Inflammatory macrophage treated with lipopolysaccharide for 4 hours (primary cell): ENCODE data around the gene SCD5.

ENCODE experiments used
- DNase-seq: peaks from one replicate; pipeline ENCODE4 v3.0.0-alpha.2; 2020

Gene SCD5

DNA sequence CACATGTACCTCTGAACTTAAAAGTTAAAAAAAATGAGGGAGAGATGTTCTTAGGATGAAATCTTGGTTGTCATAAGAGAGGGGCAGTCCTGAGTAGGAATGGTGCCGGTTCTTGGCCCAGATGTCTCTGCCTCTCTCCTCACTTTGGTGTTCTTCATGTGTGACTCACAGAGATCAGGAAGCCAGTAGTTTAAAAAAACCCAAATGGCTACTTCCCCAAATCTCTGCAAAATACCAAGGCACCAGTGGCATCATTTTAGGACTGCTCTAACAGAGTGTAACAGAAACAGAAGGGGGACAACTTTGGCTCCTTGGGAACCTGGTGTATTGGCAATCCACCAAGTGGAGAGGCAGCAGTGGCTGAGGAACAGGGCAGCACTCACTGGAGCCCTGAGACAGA lies 116.8 kb downstream of the SCD5 start:
- DNase-seq, result peak; percentile 27

DNA sequence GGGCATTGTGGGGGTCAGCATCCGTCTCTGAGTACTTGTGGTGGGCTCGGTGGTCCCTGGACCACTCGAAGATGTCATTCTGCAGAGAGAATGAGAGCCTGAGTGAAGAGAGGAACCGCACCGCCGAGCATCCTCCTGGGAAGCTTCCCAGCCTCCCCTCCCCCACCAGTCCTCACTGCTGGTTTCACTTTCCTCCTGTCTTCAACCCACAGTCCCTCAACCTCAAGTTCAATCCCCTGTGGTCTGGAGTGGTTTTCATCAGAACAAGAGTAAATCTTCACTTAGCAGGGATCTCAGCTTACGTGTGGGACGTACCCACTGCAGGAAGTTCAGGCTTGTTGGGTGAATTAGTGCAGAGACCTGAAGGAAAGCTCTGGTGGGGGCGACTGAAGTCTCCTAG lies 117.8 kb downstream of the SCD5 start:
- DNase-seq, result peak; percentile 9

DNA sequence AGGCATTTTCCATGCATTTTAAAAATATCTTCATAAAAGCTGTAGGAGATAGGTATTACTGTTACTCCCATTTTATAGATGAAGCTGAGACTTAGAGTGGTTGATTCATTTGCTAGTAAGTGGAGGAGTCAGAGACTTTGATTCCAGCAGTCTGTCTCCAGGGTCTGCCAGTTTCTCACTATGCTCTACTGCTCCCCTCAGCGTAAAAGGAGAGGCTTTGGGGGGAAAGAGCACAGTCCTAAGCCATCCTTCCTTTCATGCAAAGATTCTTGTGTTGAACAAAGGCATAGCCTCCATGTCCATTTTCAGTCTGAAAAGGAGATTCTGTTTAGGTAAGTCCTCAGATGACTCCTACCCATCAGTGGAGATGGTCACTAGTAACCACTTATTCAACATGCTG lies 119.1 kb downstream of the SCD5 start:
- DNase-seq, result no peak

DNA sequence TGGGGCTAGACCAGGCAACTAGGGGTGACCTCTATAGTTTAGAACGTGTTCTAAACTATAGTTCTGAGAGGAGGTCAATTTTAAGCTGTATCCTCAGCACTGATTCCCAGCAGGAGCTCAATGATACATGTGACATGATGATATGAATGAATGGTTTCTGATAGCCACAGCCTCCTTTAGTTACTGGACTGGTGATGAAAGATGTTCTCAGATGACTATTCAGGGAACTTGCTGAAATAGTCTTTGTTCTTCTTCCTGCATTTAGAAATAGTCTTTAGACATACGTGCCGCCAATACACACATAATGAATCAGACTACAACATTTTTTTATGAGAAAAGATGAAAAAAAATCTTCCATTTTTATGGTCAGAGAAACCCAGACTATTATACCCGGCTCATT lies 120.5 kb downstream of the SCD5 start:
- peak; percentile 56 for DNase-seq

DNA sequence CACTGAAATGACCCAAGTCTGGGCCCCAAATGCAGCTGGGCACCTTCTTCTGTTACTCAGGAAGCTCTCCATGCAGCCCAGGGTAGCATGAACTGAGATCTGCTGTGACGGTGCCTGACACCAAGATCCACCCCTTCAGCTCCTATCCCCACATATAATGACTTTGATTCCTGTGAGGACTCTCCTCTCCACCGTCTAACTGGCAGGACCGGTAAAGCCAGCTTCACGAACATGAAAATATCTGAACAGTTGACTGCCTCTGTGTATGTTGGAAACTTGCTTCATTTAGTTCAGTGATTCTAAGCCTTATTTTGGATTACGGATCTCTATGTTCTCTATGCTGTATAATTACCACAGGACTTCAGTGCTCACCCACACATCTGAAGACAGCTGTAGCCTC lies 121.3 kb downstream of the SCD5 start:
- no peak for DNase-seq

DNA sequence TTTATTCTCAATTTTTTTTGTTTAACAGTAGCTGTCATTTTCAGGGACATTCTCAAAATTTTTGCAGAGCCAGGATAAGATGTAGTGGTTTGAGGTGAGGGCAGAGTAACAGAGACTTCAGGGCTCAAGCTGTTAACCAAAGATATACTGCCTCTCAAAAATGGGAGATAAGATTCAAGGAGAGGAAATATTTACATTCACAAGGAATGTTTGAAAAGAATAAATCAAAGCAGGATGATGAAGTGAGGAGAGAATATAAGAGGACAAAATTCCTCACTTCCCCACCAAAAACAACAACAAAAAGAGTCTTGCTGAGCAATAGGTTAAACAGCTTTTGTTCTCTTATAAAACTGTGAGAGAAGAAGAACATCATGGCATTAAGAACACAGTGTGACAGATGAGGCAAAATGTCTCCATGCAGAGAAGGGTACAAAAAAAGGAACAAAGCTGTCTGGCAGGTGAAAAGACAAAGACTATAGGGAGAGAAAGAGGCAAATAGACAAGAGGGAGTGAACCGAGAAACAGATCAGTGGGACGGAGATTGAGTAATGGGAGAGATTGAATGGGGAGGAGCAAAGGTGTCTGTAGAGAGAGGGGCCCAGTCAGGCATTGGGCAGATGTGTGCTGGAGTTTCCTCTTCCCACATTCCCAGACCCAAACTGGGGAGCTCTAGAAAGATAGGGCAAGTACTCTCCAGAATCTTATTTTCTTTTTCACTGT lies 130.7 kb downstream of the SCD5 start:
- no peak for DNase-seq

DNA sequence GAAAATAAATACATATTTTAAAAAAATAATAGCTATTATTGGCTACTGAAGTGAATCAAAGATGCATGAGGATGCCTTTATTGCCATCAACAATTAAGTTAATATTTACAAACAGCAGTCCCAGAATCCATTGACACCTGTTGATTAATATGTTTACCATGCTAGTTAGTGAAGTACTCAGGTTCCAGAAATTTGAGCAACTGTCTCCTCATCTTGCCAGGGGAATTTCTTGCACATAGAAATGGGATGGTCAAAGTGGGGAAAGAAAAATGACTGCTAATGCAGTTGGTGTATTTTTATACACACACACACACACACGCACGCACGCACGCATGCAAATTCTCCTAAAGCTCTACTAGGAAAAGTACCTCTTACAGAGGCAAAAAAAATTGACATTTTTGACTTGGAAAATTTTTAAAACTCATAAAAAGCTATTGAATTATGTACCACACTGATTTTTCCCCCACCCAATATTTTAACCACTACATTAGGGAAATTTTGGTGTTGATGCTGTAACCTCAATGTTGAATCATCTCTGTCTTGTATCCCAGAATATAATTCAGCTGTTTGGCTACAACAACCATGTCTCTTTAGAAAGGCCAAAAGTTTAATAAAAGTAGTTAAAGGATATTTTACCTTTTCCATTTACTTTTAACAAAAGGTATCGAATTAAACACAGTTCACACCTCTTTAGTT lies 131.5 kb downstream of the SCD5 start:
- no peak for DNase-seq

DNA sequence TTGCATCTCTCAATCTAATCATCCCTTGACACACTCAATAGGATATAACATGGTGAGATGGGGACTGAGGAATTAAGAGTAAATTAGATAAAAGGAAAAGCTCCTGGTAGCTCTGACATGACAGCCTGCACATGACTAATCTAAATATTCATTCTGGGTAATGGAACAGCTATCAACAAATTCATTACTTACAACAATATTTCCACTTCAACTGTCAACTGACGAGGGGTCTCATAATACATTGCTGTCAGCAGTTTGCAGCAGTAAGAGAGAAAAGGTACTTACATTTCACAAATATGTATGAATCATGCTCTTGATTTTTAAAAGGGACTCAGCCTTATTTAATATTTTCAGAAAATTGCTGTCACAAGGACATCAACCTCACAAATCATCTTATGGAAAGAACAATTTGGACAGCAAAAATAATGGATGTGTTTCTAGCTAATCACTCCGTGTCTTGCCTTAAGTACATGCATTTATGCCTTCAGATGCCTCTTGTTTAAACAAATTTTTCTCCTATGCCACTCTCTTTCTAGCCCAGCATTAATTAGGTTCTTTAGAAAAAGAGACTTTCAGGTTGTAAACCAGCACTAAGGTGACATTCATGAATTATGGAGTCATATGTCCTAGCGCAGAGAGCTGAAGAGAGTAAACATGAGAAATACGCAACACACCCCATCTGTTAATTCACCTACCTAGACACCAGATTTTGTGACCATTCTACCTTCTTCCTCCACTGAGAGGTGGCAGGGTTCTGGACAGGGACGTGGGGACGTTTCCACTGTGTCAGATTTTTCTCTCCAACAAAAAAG lies 137.2 kb downstream of the SCD5 start:
- DNase-seq, result no peak

DNA sequence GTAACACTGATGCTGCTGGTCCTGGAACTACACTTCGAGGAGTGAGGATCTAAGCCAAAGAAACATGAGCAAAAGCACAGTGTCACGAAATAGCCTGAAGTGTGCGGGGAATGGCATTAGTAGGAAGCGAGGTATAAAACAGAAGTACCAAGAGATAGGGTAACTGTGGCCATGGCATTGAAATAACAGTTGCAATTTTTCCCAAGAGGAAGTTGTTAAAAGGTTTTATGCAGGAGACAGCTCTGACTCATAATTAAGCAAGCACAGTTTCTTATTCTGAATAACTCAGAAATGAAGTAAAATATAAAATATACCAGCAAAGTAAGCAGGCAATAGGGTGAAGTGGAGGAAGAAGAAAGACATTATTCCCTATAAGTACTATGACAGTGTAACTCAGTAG lies 146.5 kb downstream of the SCD5 start:
- peak; percentile 88 for DNase-seq

DNA sequence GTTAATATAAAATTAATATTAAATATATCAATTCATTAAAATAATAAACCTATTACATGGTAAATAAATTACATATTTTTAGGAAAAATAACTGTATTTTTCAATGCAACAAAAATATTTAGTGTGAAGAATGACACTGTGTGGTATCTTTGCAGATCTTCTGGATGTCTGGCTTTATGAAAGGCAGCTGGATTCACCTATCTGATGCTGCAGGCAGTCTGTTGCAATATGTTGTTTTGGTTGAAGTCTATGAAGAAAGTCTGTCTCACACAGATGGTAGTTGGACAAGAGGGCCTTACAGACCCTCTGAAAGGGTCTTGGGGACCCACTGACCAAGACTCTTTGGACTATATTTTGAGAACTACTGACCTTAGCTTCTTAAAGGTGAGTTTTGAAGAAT lies 147.7 kb downstream of the SCD5 start:
- no peak for DNase-seq

DNA sequence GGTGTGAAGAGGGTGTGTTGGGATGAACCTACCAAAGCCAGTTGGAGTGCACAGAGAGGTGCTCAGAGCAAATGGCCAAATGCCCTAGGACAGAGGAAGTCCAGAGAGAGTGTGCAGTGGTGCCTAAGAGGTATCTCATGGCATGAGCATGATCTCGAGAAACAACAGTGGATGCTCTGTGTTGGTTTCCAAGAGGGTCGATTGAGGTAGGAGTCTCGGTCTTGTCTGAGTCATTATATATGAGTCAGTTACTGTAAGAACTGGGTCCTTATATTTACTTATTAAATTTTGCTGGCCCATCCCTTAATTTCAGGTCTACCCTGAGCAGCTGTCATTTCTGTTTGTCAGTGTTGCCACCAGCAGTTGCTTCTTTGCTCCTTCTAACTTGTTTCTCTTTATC lies 150.2 kb downstream of the SCD5 start:
- no peak for DNase-seq

DNA sequence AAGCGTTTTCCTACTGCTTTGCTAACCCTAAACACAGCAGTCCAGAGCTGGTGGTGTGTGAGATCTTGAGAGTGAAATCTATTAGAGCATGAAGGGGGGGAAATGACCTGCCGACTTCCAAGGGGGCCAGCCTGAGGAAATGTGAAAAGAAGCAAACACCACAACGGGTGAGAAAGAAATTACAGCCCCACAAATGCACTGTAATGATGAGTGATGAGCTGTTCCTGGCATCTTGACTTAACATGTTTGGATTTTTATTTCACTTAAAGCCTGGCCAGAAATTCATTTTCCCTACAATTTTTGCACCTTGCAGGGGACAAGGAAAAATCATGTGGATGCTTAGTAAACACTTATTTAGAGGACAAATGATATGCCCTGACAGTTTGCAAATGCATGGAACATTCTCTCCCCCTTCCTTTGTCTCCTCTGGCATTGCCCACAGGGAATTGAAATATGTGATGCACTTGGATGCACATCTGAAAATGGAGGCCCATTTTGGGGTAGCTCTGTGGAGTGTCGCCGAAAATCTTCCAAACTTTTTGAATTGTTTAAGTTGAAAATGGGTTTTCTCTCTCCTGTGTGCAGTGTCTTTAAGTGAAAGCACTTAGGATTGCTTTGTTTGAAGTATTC lies 152.5 kb downstream of the SCD5 start:
- DNase-seq, result no peak

DNA sequence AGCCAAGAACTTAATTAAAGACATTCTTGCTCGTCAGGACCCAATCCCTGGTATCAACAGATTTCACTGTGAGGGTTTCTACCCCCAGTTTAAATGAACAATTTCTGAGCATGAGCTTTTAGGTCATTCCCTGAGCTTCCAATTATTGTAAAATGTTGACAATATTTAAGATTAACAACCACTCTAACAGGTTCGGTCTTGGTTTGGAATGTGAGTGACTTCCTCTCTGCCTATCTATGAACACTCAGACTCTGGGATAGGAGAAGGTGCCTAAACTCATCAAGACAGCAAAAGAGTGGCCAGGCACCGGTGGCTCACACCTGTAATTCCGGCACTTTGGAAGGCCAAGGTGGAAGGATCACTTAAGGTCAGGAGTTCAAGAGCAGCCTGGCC lies 153.9 kb downstream of the SCD5 start:
- no peak for DNase-seq

DNA sequence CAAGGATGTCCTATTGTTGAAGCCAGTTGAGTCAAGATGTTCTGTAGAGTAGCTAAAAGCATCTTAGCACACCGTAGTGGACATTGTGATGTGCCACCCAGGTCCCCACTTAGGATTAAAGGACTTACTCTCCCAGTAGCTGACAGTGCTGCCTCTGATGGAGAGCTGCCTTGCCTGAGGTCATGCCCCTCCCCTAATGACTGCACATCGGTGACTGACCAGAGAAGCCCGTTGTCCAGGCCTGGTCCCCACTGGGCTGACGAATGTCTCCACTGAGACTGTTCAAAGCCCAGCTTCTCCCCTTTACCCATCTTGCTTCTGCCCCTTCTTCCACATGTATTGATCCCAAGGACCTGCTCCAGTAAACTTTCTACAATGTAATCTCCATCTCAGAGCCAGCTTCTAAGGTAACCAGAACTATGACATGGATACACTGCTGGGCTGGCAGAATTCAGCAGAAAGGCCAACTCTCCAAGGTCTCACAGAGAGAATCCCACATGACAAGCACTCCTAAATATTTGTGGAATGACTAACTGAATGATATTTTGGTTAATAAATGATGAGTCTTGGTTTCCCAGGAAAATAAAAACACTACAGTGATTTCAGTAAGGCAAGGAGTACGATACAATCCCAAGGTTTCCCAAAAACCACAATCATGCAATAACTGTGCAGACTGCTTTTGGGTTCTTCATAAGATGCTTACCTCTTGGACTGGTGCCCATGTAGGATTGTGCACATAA lies 154.4 kb downstream of the SCD5 start:
- DNase-seq, result no peak

DNA sequence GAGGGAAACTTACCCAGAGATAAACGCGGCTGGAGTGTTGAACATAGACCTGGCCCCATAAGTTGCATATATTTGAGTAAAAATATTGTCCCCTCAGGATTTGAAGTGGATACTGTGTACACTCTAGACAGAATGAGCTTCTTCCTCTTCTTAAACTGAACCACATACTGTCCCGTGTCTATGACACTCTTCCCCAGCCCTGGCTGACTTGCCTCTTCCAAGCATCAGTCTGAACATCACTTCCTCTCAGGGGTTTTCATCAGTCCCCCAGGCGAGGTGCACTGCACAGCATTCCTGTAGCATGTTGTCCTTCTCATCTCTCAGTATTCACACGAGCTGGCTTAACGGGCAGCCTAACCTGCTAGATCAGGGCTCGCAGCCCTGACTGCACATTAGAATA lies 156.3 kb downstream of the SCD5 start:
- peak; percentile 81 for DNase-seq

DNA sequence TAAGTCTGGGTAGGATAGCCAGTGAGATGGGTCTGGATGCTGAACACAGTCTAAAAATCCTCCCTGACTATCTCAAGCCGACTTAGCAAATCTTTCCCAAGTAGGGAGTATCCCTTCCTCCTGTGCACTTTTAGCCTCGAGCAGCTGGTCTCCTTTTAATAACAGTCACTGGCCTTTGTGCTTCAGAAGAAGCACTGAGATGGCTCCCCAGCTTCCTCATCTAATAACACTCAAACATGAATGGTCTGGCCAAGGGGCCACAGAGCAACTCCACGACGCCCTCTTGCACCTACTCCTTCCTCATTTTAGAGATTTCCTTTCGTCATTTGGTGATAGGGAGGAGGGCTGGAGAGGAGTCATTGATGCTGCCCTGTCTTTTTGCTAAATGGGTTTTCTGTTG lies 158.1 kb downstream of the SCD5 start:
- DNase-seq, result peak; percentile 78

DNA sequence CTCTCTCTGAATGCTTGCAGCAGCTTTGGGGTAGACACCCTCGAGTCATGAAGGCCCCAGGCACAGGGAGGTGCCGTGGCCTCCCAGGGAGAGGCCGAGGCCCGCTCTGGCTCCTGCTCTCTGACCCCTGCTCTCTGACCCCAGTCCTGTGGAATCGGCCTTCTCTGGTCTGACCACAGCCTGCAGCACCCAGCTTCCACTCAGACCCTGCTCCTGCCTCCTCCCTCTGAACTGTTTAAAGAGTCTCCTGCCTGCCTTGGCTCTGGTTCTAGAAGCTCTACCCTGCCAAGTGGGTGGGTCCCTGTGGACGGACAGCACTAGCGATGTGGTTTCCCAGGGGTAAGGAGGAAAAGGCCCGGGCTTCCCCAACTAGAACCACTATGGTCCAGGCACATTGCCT lies 158.6 kb downstream of the SCD5 start:
- DNase-seq, result peak; percentile 13

DNA sequence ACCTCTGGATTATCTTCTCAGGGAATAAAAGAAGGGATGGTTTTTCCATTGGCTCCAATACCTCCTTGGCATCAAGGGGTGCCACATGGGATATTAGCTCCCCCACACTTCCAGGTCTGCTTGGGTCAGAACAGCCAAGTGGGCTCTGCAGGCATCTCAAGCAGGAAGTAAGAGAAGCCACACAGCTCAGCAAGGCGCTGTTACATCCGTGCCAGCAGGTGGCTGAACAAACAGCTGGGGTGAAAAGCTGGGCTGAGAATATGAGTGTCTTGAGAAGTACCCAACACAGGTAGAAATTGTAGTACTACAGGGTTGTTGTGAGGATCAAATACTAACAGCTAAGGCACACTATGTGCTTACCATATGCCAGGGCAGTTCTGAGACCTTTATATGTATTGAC lies 160.1 kb downstream of the SCD5 start:
- no peak for DNase-seq

DNA sequence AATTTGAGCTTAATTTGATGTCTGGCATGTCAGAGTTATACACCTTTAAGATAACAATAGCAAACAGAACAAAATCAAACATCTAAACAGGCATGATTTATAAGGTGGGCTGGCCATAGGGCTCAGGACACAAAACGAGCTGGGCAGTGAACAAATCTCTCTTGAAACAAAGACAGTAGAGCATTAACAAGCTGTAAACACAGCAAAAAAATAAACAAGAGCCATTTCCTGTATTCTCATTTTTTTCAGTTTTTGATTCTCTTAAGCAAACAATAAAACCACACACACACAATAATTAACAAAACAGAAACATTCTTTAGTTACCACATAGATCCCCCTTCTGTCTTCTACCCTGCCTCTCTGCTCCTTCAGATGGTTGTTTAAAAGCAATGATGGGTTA lies 168.5 kb downstream of the SCD5 start:
- DNase-seq, result no peak

DNA sequence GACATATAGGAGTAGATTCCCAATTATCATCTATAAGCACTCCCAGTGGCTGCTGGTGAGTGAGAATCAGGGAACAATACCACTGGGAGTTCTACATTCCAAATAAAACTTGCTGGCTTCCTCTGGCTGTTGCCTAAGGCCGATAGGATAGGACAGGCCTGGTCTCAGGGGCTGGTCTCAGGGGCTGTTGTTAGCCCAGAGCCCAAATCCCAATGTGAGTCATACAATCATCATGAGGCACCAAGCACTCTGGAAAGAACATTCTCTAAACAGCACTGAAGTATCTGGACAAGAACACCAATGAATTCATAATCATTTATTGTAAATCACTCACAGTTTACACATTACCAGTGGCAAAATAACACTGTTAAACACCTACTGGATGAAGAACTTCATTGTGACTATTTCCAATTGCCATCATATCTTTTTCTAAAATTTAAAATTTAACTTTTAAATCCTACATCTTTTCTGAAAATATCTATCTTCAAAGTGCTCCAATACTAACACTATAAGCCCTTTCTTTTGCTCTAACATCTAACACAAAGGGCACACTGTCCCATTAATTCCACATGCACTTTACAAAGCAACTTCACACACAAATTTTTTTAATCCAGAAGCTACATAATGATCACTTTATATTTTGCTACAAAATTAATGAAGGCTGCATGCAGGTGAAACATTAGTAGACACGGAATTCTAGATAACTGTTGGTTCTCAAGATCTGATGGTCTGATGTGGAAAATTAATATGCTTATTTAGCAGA lies 169.2 kb downstream of the SCD5 start:
- DNase-seq, result no peak

DNA sequence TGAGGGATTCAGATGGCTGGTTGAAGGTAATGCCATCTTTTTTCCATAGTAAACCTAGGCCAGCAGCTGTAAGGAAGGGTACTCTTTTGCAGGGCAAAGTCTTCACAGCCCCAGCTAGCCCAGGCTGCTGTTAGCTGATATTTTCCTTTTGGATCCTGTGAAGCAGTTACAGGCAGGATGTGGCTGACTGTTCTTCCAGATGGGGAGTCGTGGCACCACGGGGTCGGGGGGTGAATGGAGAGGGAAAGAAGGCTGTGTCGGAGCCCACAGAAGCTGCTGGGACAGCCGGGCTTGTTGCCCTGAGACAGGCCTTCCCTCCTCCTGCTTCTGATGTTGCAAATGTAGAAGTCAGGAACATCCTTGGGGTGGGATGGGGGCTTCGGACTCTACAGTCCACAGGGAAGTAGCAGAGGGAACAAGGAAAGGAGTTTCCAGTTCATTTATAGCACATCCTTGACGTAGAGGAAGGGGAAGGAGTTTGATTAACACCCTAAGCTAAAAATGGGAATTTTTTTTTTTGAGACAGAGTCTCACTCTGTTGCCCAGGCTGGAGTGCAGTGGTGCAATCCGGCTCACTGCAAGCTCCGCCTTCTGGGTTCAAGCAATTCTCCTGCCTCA lies 172.2 kb downstream of the SCD5 start:
- no peak for DNase-seq

DNA sequence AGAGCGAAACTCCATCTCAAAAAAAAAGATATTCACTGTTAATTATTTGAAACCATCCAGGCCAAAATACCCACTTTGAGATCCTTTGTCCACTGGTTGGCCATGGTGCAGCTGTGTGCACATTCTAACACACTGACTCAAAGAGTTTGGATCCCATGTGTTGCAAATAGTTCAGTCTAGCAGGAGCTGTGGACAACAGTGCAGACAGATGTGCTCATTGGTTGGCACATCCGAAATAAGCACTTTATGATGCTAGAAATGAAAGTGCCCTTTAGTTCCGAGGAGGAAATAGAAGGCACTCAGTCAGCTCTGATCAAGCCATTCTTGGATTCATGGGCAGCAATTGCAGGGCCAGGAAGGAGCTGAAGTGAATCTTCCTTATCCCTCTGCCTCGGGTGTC lies 173.8 kb downstream of the SCD5 start:
- no peak for DNase-seq
